Measurements from ENCODE around the gene BMPR1A.

DNA sequence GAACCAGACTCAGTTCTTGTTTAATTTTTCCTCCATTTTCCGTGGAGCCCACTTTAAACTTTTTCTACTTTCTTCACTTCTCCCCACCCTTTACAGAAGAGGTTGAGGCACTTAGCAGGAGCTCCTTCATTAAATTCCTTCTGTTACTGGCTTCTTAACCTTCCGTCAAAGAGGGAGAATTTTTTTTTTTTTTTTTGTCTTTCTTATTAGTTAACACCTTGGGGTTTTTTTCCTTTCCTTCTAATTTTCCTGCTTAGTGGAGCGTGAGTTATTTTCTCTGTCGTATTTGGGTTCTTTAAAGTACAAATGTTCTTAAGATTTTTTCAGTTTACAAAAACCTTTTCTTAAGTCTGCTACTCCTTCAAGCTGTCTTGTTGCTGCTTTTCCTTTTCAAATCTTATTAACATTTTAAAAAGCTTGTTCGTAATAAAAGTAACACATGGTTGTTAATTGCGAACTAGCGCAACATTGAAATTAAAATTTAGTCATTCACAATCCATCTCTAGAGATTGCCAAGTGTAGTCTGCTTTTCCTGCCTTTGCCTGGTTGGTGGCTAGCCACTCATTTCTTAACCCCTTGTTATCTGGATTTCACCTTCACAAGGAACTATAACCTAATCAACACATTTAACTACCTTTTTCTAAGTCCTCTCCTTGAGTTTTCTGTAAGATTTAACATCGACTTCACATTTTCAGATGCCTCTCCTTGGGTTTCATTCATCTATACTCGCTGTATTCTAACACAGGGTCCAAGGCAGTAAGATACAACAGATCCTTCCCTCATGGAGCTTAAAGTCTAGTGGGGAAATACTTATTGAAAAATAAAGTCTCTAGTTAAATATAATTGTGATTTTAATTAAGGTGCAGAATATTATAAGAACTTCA, 2.0 kb downstream of the BMPR1A start:
- TF ChIP-seq POLR2A (IDR thresholded peaks at IDR 0.05; ENCODE audit: low read depth, low read length) (no peak), ETV6 (conservative IDR thresholded peaks at IDR 0.05 in 1 of 2, IDR thresholded peaks at IDR 0.05 in 1 of 2; ENCODE audit: borderline replicate concordance in 1 of 2, low read depth in 1 of 2) (no peak)

Data from GM12878 (cell line).